Testis (tissue), 2 donors: ENCODE measurements around the gene TGFBR2.

Source experiments
- CTCF ChIP-seq, 3 experiments: fragments of 450-650 bp in 2 of 3; fragments of 200-600 bp in 1 of 3; sonication (generic) in 1 of 3; IDR thresholded peaks; one replicate each; pipeline ENCODE4 v1.5.1; 2016 to 2019; ENCODE audit warnings: antibody characterized with exemption in 3 of 3, mild to moderate bottlenecking in 2 of 3, moderate library complexity in 1 of 3
- POLR2A ChIP-seq: fragments of 450-650 bp; IDR thresholded peaks from one replicate; pipeline ENCODE4 v1.6.1; 2017; ENCODE audit warnings: antibody characterized with exemption, mild to moderate bottlenecking, moderate library complexity

- TF ChIP-seq CTCF (IDR thresholded peaks at IDR 0.05) (no peak), POLR2A (no peak)
These were observed 136.6 kb downstream of the TGFBR2 start for GRCh38 chr3:30742796-30743619.
